Fibroblast of lung (primary cell): ENCODE data around the gene ZBP1.

Experiments used
- EZH2 ChIP-seq: IDR thresholded peaks from 2 replicates; pipeline ENCODE4 v1.5.1; 2012; ENCODE audit warnings: low read length, control low read depth, mild to moderate bottlenecking; ENCODE audit errors: missing control alignments
- TF ChIP-seq, protein P1 (sequence below), 2 donors: IDR thresholded peaks in 1 of 2; conservative IDR thresholded peaks in 1 of 2; 1 replicate in 1 of 2; 2 replicates in 1 of 2; pipeline ENCODE4 v1.5.1; 2011 to 2012; ENCODE audit warnings: low read length in 2 of 2, control low read depth in 1 of 2, inconsistent platforms in 1 of 2, low read depth in 1 of 2, mild to moderate bottlenecking in 1 of 2

DNA sequence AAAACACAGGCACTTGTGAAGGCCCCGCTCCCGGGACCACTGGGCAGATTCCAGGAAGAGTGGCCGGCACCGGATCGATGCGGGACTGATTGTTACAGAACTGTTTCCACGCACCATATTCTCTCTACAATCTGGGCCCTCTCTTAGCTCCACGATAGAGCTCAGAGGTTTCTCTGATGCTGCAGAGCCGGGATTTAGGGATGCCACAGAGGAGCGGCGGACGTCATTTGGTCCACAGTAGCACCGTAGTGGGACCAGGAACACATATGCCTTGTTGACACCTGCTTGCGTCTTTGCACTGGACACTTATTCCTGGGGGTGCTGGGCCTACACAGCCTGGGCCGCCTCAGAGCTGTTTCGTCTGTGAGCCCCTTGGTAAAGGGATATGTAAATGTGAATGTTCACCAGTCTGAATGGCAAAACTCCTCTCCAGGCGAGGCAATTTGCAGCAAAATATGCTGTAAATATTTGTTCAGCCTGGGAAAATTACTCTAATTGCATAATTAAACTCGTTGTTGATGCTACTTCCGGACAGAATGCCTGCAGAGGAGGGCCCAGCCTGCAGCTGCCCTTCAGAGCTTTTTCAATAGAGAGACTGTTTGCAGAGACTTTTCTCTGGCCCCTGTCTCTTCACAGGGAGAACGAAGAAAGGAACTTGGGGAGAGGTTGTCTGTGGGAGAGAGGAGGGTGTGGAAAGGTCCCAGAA is 49.9 kb downstream of the ZBP1 start:
- TF ChIP-seq, protein P1, sequence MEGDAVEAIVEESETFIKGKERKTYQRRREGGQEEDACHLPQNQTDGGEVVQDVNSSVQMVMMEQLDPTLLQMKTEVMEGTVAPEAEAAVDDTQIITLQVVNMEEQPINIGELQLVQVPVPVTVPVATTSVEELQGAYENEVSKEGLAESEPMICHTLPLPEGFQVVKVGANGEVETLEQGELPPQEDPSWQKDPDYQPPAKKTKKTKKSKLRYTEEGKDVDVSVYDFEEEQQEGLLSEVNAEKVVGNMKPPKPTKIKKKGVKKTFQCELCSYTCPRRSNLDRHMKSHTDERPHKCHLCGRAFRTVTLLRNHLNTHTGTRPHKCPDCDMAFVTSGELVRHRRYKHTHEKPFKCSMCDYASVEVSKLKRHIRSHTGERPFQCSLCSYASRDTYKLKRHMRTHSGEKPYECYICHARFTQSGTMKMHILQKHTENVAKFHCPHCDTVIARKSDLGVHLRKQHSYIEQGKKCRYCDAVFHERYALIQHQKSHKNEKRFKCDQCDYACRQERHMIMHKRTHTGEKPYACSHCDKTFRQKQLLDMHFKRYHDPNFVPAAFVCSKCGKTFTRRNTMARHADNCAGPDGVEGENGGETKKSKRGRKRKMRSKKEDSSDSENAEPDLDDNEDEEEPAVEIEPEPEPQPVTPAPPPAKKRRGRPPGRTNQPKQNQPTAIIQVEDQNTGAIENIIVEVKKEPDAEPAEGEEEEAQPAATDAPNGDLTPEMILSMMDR (conservative IDR thresholded peaks at IDR 0.05 in 1 of 2, IDR thresholded peaks at IDR 0.05 in 1 of 2; ENCODE audit: low read depth in 1 of 2, low read length in 2 of 2), result no peak
- no peak for TF ChIP-seq EZH2
